Activated CD4-positive, alpha-beta T cell treated with anti-CD3 and anti-CD28 coated beads, Interleukin-2, amount 50 U/mL, for 1 hour (primary cell): ENCODE results near the gene HPS1.

Experiments
- DNase-seq: peaks from one replicate; pipeline ENCODE4 v3.0.0-alpha.2; 2020

Gene HPS1

GRCh38 chr10:98431016-98431415 lies 15.7 kb downstream of the HPS1 start:
- no peak for DNase-seq

- DNase-seq = no peak
Measured at GRCh38 chr10:98430427-98430826, 16.3 kb downstream of the HPS1 start.

- DNase-seq = no peak
Measured at GRCh38 chr10:98429320-98430072, 17.2 kb downstream of the HPS1 start.

GRCh38 chr10:98427011-98427515 lies 19.7 kb downstream of the HPS1 start:
- DNase-seq = no peak

- peak; percentile 39 for DNase-seq
Measured at GRCh38 chr10:98425511-98426352, 21.0 kb downstream of the HPS1 start.

GRCh38 chr10:98424295-98425254 lies 22.2 kb downstream of the HPS1 start:
- no peak for DNase-seq

GRCh38 chr10:98423691-98424120 lies 23.0 kb downstream of the HPS1 start:
- no peak for DNase-seq

- no peak for DNase-seq
Measured at GRCh38 chr10:98422182-98422581, 24.6 kb downstream of the HPS1 start.

GRCh38 chr10:98420786-98421185 lies 25.9 kb downstream of the HPS1 start:
- no peak for DNase-seq

GRCh38 chr10:98419469-98420261 lies 27.1 kb downstream of the HPS1 start:
- DNase-seq = no peak

- no peak for DNase-seq
Measured at GRCh38 chr10:98418665-98419468, 27.9 kb downstream of the HPS1 start.

- DNase-seq = no peak
Measured at GRCh38 chr10:98417973-98418664, 28.6 kb downstream of the HPS1 start.

GRCh38 chr10:98417481-98417959 lies 29.2 kb downstream of the HPS1 start:
- DNase-seq = no peak

GRCh38 chr10:98416606-98417388 lies 29.9 kb downstream of the HPS1 start:
- DNase-seq = no peak

GRCh38 chr10:98415731-98416119 lies 31.0 kb downstream of the HPS1 start:
- DNase-seq = no peak

GRCh38 chr10:98414932-98415730 lies 31.6 kb downstream of the HPS1 start, which contains the start of gene PYROXD2:
Gene PYROXD2, minus strand, starts transcription at chr10:98415182. Its CDS starts 47 bp downstream, at chr10:98415135.
- peak; percentile 32 for DNase-seq

GRCh38 chr10:98414578-98414931 lies 32.2 kb downstream of the HPS1 start:
- no peak for DNase-seq

GRCh38 chr10:98411768-98412167 lies 35.0 kb downstream of the HPS1 start:
- no peak for DNase-seq
